ENCODE results near the gene KCNK3. TPM values are rescaled to one million over a fixed set of nuclear protein-coding genes. Genes with fewer than 3 reads are reported as not detected.

Gene KCNK3
- total RNA-seq, 1 donor from 2014 or later = 2.7 TPM

- Mint-ChIP-seq H3K4me3 (no peak overlapping the region), H3K9me3 (no peaks in the 10 kb centered on the region), H3K27me3 (no peaks in the 10 kb centered on the region), H3K4me1 (ENCODE audit: unreplicated experiment) (peaks cover 9% of the 10 kb centered on the region), H3K27ac (no peak overlapping the region), H3K36me3 (no peaks in the 10 kb centered on the region)
- DNase-seq (ENCODE audit: extremely low spot score, unreplicated experiment) = no peak
- no peak for TF ChIP-seq CTCF (conservative IDR thresholded peaks at IDR 0.05)
Observed at GRCh38 chr2:26725521-26725820, 32.9 kb downstream of the KCNK3 start.

- H3K9me3 Mint-ChIP-seq = no peaks in the 10 kb centered on the region
- peaks cover 9% of the 10 kb centered on the region for H3K4me1 Mint-ChIP-seq (ENCODE audit: unreplicated experiment)
- no peak for DNase-seq (ENCODE audit: extremely low spot score, unreplicated experiment)
- H3K27me3 Mint-ChIP-seq = no peaks in the 10 kb centered on the region
- no peaks in the 10 kb centered on the region for H3K36me3 Mint-ChIP-seq
- no peak overlapping the region for H3K4me3 Mint-ChIP-seq
- no peak for TF ChIP-seq CTCF (conservative IDR thresholded peaks at IDR 0.05)
- H3K27ac Mint-ChIP-seq = no peak overlapping the region
Observed at GRCh38 chr2:26726228-26726627, 33.7 kb downstream of the KCNK3 start.

- Mint-ChIP-seq H3K4me3 (no peak overlapping the region), H3K36me3 (no peaks in the 10 kb centered on the region), H3K9me3 (no peaks in the 10 kb centered on the region), H3K27ac (no peak overlapping the region), H3K4me1 (ENCODE audit: unreplicated experiment) (peaks cover 9% of the 10 kb centered on the region), H3K27me3 (no peaks in the 10 kb centered on the region)
- no peak for DNase-seq (ENCODE audit: extremely low spot score, unreplicated experiment)
- no peak for TF ChIP-seq CTCF (conservative IDR thresholded peaks at IDR 0.05)
Observed at GRCh38 chr2:26727641-26728561, 35.4 kb downstream of the KCNK3 start.

GRCh38 chr2:26729311-26729710, 36.8 kb downstream of the KCNK3 start:
- DNase-seq (ENCODE audit: extremely low spot score, unreplicated experiment) = no peak
- Mint-ChIP-seq H3K9me3 (no peaks in the 10 kb centered on the region), H3K4me3 (no peak overlapping the region), H3K27me3 (no peaks in the 10 kb centered on the region), H3K27ac (no peak overlapping the region), H3K36me3 (no peaks in the 10 kb centered on the region), H3K4me1 (ENCODE audit: unreplicated experiment) (peaks cover 6% of the 10 kb centered on the region)
- no peak for TF ChIP-seq CTCF (conservative IDR thresholded peaks at IDR 0.05)

GRCh38 chr2:26730549-26731344, 38.2 kb downstream of the KCNK3 start:
- Mint-ChIP-seq H3K4me1 (ENCODE audit: unreplicated experiment) (no peaks in the 10 kb centered on the region), H3K4me3 (no peak overlapping the region), H3K27ac (no peak overlapping the region), H3K36me3 (no peaks in the 10 kb centered on the region), H3K27me3 (no peaks in the 10 kb centered on the region), H3K9me3 (no peaks in the 10 kb centered on the region)
- no peak for DNase-seq (ENCODE audit: extremely low spot score, unreplicated experiment)
- no peak for TF ChIP-seq CTCF (conservative IDR thresholded peaks at IDR 0.05)

Data from type B pancreatic cell (in vitro differentiated cells).